ENCODE results near the gene SUMF1. TPM values are rescaled to one million over a fixed set of nuclear protein-coding genes. Genes with fewer than 3 reads are reported as not detected.

Gene SUMF1
- total and polyA plus RNA-seq, 2 of the 4 experiments (the other 2 are of a cell fraction) = 26.3 to 38.4 TPM

DNA sequence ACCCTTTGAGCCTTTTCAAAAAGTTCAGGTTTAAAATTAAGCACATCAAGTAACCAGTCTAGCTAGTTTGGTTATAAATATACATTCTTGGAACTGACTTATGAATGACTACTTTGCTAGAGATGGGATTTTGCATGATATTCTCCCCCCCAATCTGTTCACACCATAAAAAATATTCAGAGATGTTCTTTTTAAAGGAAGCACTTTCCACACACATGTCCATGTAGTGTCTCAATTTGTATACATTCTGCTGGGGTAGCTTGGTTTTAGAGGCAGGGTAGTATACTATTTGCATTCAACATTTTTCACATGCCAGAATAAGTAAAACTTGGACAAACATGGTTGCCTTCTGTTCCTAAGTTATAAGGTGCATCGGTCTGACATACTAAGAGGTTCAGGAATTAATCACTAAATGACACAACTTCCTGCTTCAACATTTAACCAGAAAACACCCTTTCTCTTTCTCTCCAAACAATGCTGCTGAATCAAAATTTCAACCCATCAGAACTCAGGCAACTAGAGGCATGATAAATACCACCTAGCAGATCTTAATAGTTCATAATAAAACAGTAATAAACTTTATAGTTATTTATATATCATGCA, 57.0 kb downstream of the SUMF1 start:
- no peaks in the 10 kb centered on the region for H3K79me1 ChIP-seq (ENCODE audit: low read depth in 1 of 2, low read length in 2 of 2)
- no peak overlapping the region for H3K4me3 ChIP-seq (ENCODE audit: insufficient read depth, low read depth, low read length)
- no peak for DNase-seq
- TF ChIP-seq RAD21 (IDR thresholded peaks at IDR 0.05; ENCODE audit: low read length) = no peak
- TF ChIP-seq, protein P1, sequence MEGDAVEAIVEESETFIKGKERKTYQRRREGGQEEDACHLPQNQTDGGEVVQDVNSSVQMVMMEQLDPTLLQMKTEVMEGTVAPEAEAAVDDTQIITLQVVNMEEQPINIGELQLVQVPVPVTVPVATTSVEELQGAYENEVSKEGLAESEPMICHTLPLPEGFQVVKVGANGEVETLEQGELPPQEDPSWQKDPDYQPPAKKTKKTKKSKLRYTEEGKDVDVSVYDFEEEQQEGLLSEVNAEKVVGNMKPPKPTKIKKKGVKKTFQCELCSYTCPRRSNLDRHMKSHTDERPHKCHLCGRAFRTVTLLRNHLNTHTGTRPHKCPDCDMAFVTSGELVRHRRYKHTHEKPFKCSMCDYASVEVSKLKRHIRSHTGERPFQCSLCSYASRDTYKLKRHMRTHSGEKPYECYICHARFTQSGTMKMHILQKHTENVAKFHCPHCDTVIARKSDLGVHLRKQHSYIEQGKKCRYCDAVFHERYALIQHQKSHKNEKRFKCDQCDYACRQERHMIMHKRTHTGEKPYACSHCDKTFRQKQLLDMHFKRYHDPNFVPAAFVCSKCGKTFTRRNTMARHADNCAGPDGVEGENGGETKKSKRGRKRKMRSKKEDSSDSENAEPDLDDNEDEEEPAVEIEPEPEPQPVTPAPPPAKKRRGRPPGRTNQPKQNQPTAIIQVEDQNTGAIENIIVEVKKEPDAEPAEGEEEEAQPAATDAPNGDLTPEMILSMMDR (conservative IDR thresholded peaks at IDR 0.05; ENCODE audit: low read depth, low read length) = no peak
- TF ChIP-seq, protein P2, sequence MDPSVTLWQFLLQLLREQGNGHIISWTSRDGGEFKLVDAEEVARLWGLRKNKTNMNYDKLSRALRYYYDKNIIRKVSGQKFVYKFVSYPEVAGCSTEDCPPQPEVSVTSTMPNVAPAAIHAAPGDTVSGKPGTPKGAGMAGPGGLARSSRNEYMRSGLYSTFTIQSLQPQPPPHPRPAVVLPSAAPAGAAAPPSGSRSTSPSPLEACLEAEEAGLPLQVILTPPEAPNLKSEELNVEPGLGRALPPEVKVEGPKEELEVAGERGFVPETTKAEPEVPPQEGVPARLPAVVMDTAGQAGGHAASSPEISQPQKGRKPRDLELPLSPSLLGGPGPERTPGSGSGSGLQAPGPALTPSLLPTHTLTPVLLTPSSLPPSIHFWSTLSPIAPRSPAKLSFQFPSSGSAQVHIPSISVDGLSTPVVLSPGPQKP (IDR thresholded peaks at IDR 0.05; ENCODE audit: borderline replicate concordance, low read depth, low read length) = no peak
- no peak for TF ChIP-seq MAZ (IDR thresholded peaks at IDR 0.05; ENCODE audit: borderline replicate concordance, low read depth, low read length)
- no peak for TF ChIP-seq BHLHE40 (IDR thresholded peaks at IDR 0.05; ENCODE audit: low read depth, low read length)
- TF ChIP-seq MAFK (IDR thresholded peaks at IDR 0.05; ENCODE audit: low read depth, low read length) = no peak
- no peak overlapping the region for H2BK15ac ChIP-seq (ENCODE audit: low read depth, low read length)
- no CpG with 5 or more reads among the region's 1 CpG for WGBS, 2 experiments (ENCODE audit: extremely low coverage in 2 of 2, insufficient read length in 1 of 2)
- H3K9me1 ChIP-seq (ENCODE audit: insufficient read depth, low read length) = no peaks in the 10 kb centered on the region
- POLR2A ChIA-PET (ENCODE audit: unreplicated experiment) = no interaction called here
- no peak for ATAC-seq (ENCODE audit: low read depth)
- H2BK120ac ChIP-seq (ENCODE audit: low read depth, low read length) = no peak overlapping the region
- no peak overlapping the region for H3K27ac ChIP-seq (ENCODE audit: insufficient read depth, low read length)
- H3K27me3 ChIP-seq (ENCODE audit: control insufficient read depth, insufficient read depth, low read length) = no peaks in the 10 kb centered on the region
- no peak overlapping the region for H4K91ac ChIP-seq (ENCODE audit: insufficient read depth, low read depth, low read length)
- intact Hi-C loops (cut with micrococcal nuclease) (no loop called here), dilution Hi-C loops (cut with HindIII; ENCODE audit: low sequenced_read_pairs, unreplicated experiment) (no loop called here), in situ Hi-C loops (cut with MboI; ENCODE audit: low sequenced_read_pairs) (no loop called here)
- H4K8ac ChIP-seq (ENCODE audit: low read depth in 2 of 2, low read length in 2 of 2) = no peak overlapping the region
- H2AK9ac ChIP-seq (replicated peaks; ENCODE audit: low read depth, low read length, poor library complexity) = no peak overlapping the region
- no peak overlapping the region for H3K56ac ChIP-seq (ENCODE audit: extremely low read depth, insufficient read depth, low read length)
- H2BK20ac ChIP-seq (ENCODE audit: low read depth, low read length) = no peak overlapping the region
- no peaks in the 10 kb centered on the region for H3K36me3 ChIP-seq (ENCODE audit: control insufficient read depth, insufficient read depth, low read length)
- peaks cover 2% of the 10 kb centered on the region; the same call in 1 of the 2 replicates for H3K4me1 ChIP-seq (ENCODE audit: control insufficient read depth, insufficient read depth, low read length)
- H3K9me3 ChIP-seq (ENCODE audit: control insufficient read depth, insufficient read depth, low read length) = no peaks in the 10 kb centered on the region
- H3K4me2 ChIP-seq (ENCODE audit: low read depth, low read length) = no peak overlapping the region
- H3K4ac ChIP-seq (ENCODE audit: low read depth, low read length) = no peak overlapping the region
- H4K5ac ChIP-seq (ENCODE audit: low read depth, low read length) = no peak overlapping the region
- no peak overlapping the region for H3K23ac ChIP-seq (ENCODE audit: low read depth, low read length)
- H2AFZ ChIP-seq (replicated peaks; ENCODE audit: low read length, poor library complexity) = no peak overlapping the region
- no peak overlapping the region for H3K18ac ChIP-seq (ENCODE audit: low read depth, low read length)
- no TSS peak for BruUV-seq (replicated peaks)
- no peak overlapping the region for H2AK5ac ChIP-seq (ENCODE audit: low read depth, low read length)
- no peak overlapping the region for H3K9ac ChIP-seq (ENCODE audit: low read depth, low read length)
- H4K20me1 ChIP-seq (ENCODE audit: insufficient read depth, low read length) = no peaks in the 10 kb centered on the region
- H3K14ac ChIP-seq (replicated peaks; ENCODE audit: low read depth, low read length) = no peak overlapping the region
- no peak overlapping the region for H2BK5ac ChIP-seq (ENCODE audit: low read depth, low read length, poor library complexity, severe bottlenecking)
- CTCF ChIA-PET = no interaction called here
